Neutrophil (primary cell): ENCODE measurements around the gene RPL28.

Experiments used
- H3K27ac ChIP-seq: fragments of 200-600 bp; sonication (generic); 2 replicates; pipeline ENCODE4 v1.5.1; 2016; ENCODE audit warnings: mild to moderate bottlenecking, moderate library complexity
- H3K27me3 ChIP-seq: fragments of 200-600 bp; sonication (generic); 2 replicates; pipeline ENCODE4 v1.6.0; 2016; ENCODE audit warnings: mild to moderate bottlenecking
- H3K36me3 ChIP-seq: fragments of 200-600 bp; sonication (generic); 2 replicates; pipeline ENCODE4 v1.5.1; 2017
- H3K4me1 ChIP-seq, 2 experiments: fragments of 200-600 bp in 1 of 2; sonication (generic) in 1 of 2; 1 replicate in 1 of 2; 2 replicates in 1 of 2; pipeline versions ENCODE4 v1.5.1 to v1.6.1; 2013 to 2016; ENCODE audit warnings: low read depth in 1 of 2, low read length in 1 of 2, mild to moderate bottlenecking in 1 of 2, moderate library complexity in 1 of 2; ENCODE audit not compliant: control insufficient read depth in 1 of 2, insufficient read depth in 1 of 2
- H3K4me3 ChIP-seq, 2 experiments: fragments of 200-600 bp in 1 of 2; sonication (generic) in 1 of 2; 1 replicate in 1 of 2; 2 replicates in 1 of 2; pipeline ENCODE4 v1.5.1; 2013 to 2016; ENCODE audit warnings: low read depth in 1 of 2, low read length in 1 of 2, mild to moderate bottlenecking in 1 of 2, moderate library complexity in 1 of 2
- H3K9me3 ChIP-seq: fragments of 200-600 bp; sonication (generic); 2 replicates; pipeline ENCODE4 v1.5.1; 2016
- TF ChIP-seq, protein P1 (sequence below): fragments of 200-600 bp; sonication (generic); IDR thresholded peaks from 2 replicates; pipeline ENCODE4 v1.5.1; 2016; ENCODE audit warnings: antibody characterized with exemption

The RPL28 gene

GRCh38 chr19:55341171-55341588 is 44.6 kb upstream of the RPL28 start:
- peak overlapping the region in 1 of 2 experiments; percentile 87 for H3K4me3 ChIP-seq
- TF ChIP-seq, protein P1, sequence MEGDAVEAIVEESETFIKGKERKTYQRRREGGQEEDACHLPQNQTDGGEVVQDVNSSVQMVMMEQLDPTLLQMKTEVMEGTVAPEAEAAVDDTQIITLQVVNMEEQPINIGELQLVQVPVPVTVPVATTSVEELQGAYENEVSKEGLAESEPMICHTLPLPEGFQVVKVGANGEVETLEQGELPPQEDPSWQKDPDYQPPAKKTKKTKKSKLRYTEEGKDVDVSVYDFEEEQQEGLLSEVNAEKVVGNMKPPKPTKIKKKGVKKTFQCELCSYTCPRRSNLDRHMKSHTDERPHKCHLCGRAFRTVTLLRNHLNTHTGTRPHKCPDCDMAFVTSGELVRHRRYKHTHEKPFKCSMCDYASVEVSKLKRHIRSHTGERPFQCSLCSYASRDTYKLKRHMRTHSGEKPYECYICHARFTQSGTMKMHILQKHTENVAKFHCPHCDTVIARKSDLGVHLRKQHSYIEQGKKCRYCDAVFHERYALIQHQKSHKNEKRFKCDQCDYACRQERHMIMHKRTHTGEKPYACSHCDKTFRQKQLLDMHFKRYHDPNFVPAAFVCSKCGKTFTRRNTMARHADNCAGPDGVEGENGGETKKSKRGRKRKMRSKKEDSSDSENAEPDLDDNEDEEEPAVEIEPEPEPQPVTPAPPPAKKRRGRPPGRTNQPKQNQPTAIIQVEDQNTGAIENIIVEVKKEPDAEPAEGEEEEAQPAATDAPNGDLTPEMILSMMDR: no peak
- H3K27me3 ChIP-seq: peaks cover 17% of the 10 kb centered on the region
- H3K36me3 ChIP-seq: peaks cover 4% of the 10 kb centered on the region
- no peaks in the 10 kb centered on the region for H3K9me3 ChIP-seq
- H3K27ac ChIP-seq: no peak overlapping the region
- H3K4me1 ChIP-seq: peaks cover 22 to 26% of the 10 kb centered on the region in 2 experiments

DNA sequence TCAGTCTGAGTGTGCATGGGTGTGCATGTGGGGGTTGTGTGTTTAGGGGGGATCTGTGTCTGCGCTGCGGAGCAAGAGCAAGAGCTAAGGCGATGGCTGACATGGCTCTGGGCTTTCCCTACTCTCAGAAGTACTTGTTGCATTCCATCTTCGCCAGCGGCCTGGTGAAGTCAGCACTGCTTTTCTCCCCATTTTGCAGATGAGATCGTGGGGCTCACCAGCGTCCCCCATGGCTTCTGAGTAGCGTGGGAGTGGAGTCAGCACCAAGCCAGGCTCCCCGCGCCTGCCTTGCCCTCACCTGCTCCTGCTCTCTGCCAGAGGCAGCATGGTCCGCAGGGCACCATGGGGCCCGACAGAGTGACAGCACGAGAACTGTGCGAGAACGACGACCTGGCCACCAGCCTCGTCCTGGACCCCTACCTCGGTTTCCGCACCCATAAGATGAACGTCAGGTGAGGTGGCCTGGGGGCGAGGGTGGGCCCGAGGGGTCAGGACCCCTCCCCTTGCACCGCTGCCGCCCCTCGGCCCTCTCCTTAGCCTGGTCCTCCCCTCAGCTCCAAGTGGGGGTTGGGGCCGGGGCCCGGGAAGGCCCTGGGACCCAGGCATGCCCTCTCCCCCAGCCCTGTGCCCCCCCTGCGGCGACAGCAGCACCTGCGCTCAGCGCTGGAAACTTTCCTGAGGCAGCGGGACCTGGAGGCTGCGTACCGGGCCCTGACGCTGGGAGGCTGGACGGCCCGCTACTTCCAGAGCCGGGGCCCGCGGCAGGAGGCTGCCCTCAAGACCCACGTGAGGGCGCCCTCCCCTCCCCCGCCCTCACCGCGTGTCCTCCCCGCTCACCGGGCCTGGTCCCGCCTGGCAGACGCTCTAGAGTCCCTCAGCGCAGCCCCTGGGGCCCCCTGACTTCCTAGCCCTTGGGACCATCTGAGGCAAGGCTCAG is 43.9 kb upstream of the RPL28 start:
- Histone ChIP-seq H3K27me3 (peaks cover 17% of the 10 kb centered on the region), H3K4me1 (peaks cover 22 to 26% of the 10 kb centered on the region in 2 experiments), H3K4me3 (no peak overlapping the region), H3K9me3 (no peaks in the 10 kb centered on the region), H3K36me3 (peaks cover 10% of the 10 kb centered on the region), H3K27ac (no peak overlapping the region)
- TF ChIP-seq, protein P1: no peak

DNA sequence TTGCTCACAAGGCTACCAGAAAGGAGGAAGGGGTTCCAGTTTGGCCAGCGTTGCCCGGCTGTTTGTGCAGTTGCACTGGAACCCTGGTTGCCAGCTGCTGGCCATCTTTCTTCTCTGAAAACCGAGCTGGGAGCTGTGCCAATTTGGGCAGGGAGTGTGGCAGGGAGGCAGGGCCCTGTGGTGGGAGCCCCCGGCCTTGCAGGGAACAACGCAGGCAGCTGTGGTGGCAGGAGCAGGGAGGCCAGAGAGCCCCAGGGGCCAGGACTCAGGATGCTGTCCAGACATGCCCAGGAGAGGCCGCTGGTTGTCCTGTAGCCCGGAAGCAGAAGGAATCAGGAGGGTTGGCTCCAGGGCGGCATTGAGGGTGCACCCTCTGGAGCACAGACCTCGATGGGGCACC is 41.3 kb upstream of the RPL28 start:
- H3K27ac ChIP-seq: no peak overlapping the region
- peaks cover 11 to 16% of the 10 kb centered on the region in 2 experiments for H3K4me1 ChIP-seq
- H3K36me3 ChIP-seq: peaks cover 16% of the 10 kb centered on the region
- TF ChIP-seq, protein P1: no peak
- peaks cover 17% of the 10 kb centered on the region for H3K27me3 ChIP-seq
- no peaks in the 10 kb centered on the region for H3K9me3 ChIP-seq
- no peak overlapping the region for H3K4me3 ChIP-seq

DNA sequence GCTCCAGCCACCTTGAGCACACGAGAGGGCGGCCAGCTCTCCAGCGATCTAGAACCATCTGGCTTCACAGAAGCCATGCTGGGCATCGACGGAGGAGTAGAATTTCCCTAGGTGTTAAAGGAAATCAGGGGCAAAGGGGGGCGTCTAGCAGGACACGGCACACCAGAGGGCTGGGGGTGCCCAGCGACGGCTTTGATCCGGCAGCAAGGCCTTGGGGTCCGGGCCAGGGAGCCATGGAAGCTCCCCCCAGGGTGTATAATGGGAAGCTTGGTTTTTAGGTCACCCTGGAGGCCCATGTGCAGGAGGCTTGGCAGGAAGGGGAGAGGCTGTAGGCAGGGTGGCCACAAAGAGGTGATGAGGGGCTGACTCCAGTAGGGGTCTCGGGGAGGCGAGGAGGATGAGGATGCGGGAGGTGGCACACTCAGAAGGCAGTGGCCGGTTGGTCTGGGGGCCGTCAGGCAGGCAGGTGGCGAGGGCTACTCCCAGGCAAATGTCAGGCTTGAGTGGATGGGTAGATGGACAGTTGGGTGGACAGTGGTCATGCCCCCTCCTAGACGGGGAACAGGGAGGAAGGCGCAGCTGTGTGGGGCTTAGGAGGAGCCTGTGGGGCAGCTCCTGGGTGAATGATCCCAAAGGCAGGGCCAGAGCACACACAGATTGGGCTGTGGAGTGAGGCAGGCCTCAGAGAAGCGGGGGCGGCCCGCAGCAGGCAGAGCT is 40.5 kb upstream of the RPL28 start:
- Histone ChIP-seq H3K9me3 (no peaks in the 10 kb centered on the region), H3K4me1 (peaks cover 7 to 11% of the 10 kb centered on the region in 2 experiments), H3K27me3 (peaks cover 15% of the 10 kb centered on the region), H3K36me3 (peaks cover 16% of the 10 kb centered on the region), H3K27ac (no peak overlapping the region), H3K4me3 (no peak overlapping the region)
- TF ChIP-seq, protein P1: no peak

- H3K4me1 ChIP-seq: peaks cover 0 to 3% of the 10 kb centered on the region in 2 experiments
- no peak overlapping the region for H3K4me3 ChIP-seq
- H3K27me3 ChIP-seq: peaks cover 12% of the 10 kb centered on the region
- TF ChIP-seq, protein P1: no peak
- peaks cover 16% of the 10 kb centered on the region for H3K36me3 ChIP-seq
- no peaks in the 10 kb centered on the region for H3K9me3 ChIP-seq
- no peak overlapping the region for H3K27ac ChIP-seq
Observed at GRCh38 chr19:55345818-55346724, 39.7 kb upstream of the RPL28 start.
